Mucosa of rectum (tissue), 2 donors: Measurements from ENCODE around the gene JAZF1.

Source experiments
- H3K27ac ChIP-seq, 2 donors: one replicate each; pipeline ENCODE4 v1.7.0; 2013; ENCODE audit warnings: inconsistent platforms in 2 of 2, low read depth in 2 of 2, low read length in 2 of 2
- H3K27me3 ChIP-seq, 2 donors: one replicate each; pipeline ENCODE4 v1.7.0; 2013; ENCODE audit warnings: low read length in 2 of 2; ENCODE audit not compliant: control insufficient read depth in 2 of 2, insufficient read depth in 2 of 2
- H3K36me3 ChIP-seq, 2 donors: one replicate each; pipeline ENCODE4 v1.7.0; 2013; ENCODE audit warnings: low read length in 2 of 2; ENCODE audit not compliant: control insufficient read depth in 2 of 2, insufficient read depth in 2 of 2
- H3K4me1 ChIP-seq, 2 donors: one replicate each; pipeline ENCODE4 v1.7.0; 2013; ENCODE audit warnings: low read length in 2 of 2, mild to moderate bottlenecking in 1 of 2; ENCODE audit not compliant: control insufficient read depth in 2 of 2, insufficient read depth in 2 of 2
- H3K4me3 ChIP-seq, 2 donors: one replicate each; pipeline ENCODE4 v1.7.0; 2013; ENCODE audit warnings: low read length in 2 of 2
- H3K9ac ChIP-seq, 2 donors: one replicate each; pipeline ENCODE4 v1.7.0; 2013; ENCODE audit warnings: low read length in 2 of 2, low read depth in 1 of 2, mild to moderate bottlenecking in 1 of 2
- H3K9me3 ChIP-seq, 2 donors: one replicate each; pipeline ENCODE4 v1.7.0; 2013; ENCODE audit warnings: low read length in 2 of 2; ENCODE audit not compliant: control insufficient read depth in 2 of 2
- donor health status: healthy.
- donor health status: Normal muscosa, but diverticular disease.

Gene JAZF1

DNA sequence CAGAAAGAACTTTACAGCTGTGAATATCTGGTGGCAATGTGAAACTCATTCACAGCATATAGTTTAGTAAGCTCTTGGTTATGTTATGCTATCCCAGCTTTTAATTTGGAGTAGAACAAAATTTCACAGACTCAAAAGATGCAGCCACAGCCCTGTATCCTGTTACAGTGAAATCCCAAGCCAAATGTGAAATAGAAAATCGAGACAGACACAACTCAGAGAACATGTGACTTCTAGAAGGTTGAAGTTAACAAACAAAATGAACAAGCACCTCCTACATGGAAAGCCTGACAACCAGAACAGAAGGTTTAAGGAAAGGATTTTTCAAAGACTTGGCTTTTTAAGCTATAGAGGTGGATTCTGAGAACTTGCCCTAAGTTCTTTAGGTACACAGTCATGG lies 39.6 kb downstream of the JAZF1 start:
- no peak overlapping the region for H3K4me3 ChIP-seq
- H3K9ac ChIP-seq, result no peak overlapping the region
- no peaks in the 10 kb centered on the region for H3K36me3 ChIP-seq
- H3K27ac ChIP-seq, result no peak overlapping the region
- H3K27me3 ChIP-seq, result no peaks in the 10 kb centered on the region
- no peaks in the 10 kb centered on the region for H3K4me1 ChIP-seq
- H3K9me3 ChIP-seq, result no peaks in the 10 kb centered on the region

GRCh38 chr7:28138837-28139236 lies 41.8 kb downstream of the JAZF1 start:
- peaks cover 0 to 7% of the 10 kb centered on the region in 2 donors for H3K4me1 ChIP-seq
- H3K27ac ChIP-seq, result no peak overlapping the region
- H3K36me3 ChIP-seq, result no peaks in the 10 kb centered on the region
- H3K9ac ChIP-seq, result no peak overlapping the region
- no peak overlapping the region for H3K4me3 ChIP-seq
- H3K27me3 ChIP-seq, result no peaks in the 10 kb centered on the region
- no peaks in the 10 kb centered on the region for H3K9me3 ChIP-seq

DNA sequence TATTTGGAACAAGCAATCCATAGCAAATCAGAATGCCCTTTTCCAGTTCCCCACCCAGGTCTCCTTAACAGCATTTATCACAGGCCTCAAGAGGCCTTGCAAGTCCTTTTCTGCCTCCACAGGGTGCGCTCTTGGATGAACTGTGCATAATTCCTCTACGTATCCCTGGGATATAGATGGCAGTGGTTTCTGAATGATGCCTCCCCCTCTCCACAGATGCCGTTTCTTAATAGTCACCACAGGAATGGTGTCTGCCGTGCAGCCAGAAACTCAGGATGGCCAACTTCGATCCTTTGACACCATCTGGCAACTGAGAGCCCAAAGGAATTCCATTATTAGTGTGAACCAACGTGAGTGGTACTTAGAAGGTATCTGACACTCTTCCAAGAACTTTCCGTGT lies 43.1 kb downstream of the JAZF1 start:
- no peak overlapping the region for H3K27ac ChIP-seq
- H3K9me3 ChIP-seq, result no peaks in the 10 kb centered on the region
- no peaks in the 10 kb centered on the region for H3K36me3 ChIP-seq
- no peak overlapping the region for H3K9ac ChIP-seq
- H3K27me3 ChIP-seq, result no peaks in the 10 kb centered on the region
- H3K4me3 ChIP-seq, result no peak overlapping the region
- peaks cover 0 to 7% of the 10 kb centered on the region in 2 donors for H3K4me1 ChIP-seq

DNA sequence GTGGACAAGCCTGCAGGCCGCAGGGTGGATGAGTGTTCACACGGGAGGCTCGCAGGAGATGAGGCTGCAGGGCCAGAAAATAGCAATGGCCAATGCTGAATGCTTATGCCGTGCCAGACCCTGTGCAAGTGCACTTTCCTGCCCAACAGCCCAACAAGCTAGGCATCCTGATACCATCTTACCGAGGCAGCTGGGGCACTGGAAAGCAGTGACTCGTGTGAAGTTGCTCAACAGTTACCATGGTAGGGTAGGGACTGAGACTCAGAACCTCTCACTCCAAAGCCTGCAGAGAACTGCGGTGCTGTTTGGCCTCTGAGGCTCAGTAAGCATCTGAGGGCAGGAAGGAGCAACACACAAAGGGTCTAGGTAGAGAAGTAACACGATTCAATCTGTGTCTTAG lies 43.7 kb downstream of the JAZF1 start:
- H3K4me1 ChIP-seq, result peaks cover 0 to 7% of the 10 kb centered on the region in 2 donors
- no peak overlapping the region for H3K27ac ChIP-seq

DNA sequence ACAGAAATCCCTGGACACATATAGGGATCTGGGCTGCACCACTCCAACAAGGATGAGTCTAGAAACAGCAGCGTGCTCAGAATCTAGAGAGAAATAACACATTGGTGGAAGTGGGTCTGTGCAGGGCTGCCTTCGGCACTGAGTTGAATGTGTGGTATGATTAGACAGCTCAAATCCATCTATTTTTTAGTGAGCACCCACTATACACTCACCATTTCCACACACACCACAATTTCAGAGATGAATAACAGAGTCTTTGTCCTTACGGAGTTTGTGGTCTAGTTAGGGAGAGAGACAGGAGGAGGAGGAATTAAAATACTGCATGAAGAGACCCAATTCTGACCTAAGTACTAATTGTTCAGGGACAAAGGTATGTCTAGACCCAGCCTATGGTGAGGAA lies 44.2 kb downstream of the JAZF1 start:
- no peak overlapping the region for H3K9ac ChIP-seq
- no peak overlapping the region for H3K27ac ChIP-seq
- no peaks in the 10 kb centered on the region for H3K27me3 ChIP-seq
- H3K4me1 ChIP-seq, result peaks cover 0 to 7% of the 10 kb centered on the region in 2 donors
- H3K4me3 ChIP-seq, result no peak overlapping the region
- no peaks in the 10 kb centered on the region for H3K9me3 ChIP-seq
- no peaks in the 10 kb centered on the region for H3K36me3 ChIP-seq

More for the DNA sequence above, 43.7 kb downstream of the JAZF1 start:
- Histone ChIP-seq H3K36me3 (no peaks in the 10 kb centered on the region), H3K9ac (no peak overlapping the region), H3K4me3 (no peak overlapping the region), H3K27me3 (no peaks in the 10 kb centered on the region), H3K9me3 (no peaks in the 10 kb centered on the region)

DNA sequence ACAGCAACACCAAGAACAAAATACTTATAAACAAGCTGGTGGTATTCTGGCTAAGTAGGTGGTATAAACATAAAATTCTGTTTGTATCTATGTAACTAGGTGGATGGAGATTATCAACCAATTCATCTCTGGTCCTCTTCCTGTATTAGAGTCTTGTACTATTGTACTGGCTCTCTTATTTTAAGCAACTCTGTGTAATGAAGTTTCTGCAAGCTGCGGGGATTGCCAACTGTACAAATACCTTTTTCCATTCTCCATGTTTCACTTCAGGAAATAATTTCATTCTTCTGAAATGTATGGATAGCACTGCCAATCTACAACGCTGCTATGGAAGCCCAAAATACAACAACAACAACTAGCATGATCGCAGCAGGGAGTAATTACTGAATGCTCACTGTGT lies 44.8 kb downstream of the JAZF1 start:
- no peak overlapping the region for H3K4me3 ChIP-seq
- no peaks in the 10 kb centered on the region for H3K9me3 ChIP-seq
- no peaks in the 10 kb centered on the region for H3K36me3 ChIP-seq
- H3K9ac ChIP-seq, result no peak overlapping the region
- no peak overlapping the region for H3K27ac ChIP-seq
- no peaks in the 10 kb centered on the region for H3K27me3 ChIP-seq
- peaks cover 0 to 7% of the 10 kb centered on the region in 2 donors for H3K4me1 ChIP-seq

- Histone ChIP-seq H3K9ac (no peak overlapping the region), H3K27me3 (no peaks in the 10 kb centered on the region), H3K36me3 (no peaks in the 10 kb centered on the region), H3K4me3 (no peak overlapping the region), H3K9me3 (no peaks in the 10 kb centered on the region), H3K27ac (no peak overlapping the region), H3K4me1 (peaks cover 0 to 7% of the 10 kb centered on the region in 2 donors)
Observed at GRCh38 chr7:28135315-28135714, 45.3 kb downstream of the JAZF1 start.

- H3K9ac ChIP-seq, result no peak overlapping the region
- no peaks in the 10 kb centered on the region for H3K36me3 ChIP-seq
- H3K4me1 ChIP-seq, result peaks cover 0 to 7% of the 10 kb centered on the region in 2 donors
- H3K4me3 ChIP-seq, result no peak overlapping the region
- no peaks in the 10 kb centered on the region for H3K9me3 ChIP-seq
- no peaks in the 10 kb centered on the region for H3K27me3 ChIP-seq
- no peak overlapping the region for H3K27ac ChIP-seq
Observed at GRCh38 chr7:28133872-28134271, 46.7 kb downstream of the JAZF1 start.

DNA sequence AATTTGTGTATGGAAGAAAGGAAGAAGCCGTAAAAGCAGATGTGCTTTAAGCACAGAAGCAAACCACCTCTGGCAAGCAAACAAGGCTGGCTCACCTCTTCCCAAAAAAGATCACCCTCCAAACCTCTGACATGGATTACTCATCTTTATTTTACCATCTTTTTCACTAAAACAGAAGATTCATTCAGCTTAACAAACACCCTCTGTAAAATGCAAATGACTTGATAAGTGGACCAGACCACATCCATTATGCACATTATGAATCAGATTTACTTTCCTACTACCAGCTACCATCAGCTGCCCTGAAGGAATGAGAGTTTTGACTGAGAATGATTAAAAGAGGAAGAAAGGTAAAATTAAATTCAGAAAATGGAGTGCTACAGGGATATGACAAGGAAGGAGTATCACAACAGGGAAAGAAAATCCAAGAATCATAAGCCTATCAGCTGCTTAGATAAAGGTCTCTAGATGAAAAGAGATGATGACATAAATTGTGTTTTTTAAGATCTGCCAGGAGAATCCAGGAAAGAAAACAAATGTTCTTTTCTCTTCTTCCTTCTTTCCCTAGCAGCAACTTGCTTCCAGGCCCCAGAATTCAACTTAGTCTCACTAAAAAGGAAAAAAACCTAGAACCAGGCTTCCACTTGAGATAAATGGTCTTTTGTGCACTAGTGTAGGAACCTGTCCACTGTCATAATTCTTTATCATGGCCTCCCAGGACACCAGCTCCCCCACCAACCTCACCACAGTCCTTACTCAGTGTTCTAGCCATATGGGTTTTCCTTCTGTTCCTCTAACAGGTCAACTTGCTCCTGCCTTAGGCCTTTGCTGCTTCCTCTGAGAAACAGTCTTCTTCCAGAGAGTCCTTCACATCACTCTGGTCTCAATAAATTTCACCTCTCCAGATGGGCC lies 47.4 kb downstream of the JAZF1 start:
- no peak overlapping the region for H3K9ac ChIP-seq
- H3K4me1 ChIP-seq, result peaks cover 0 to 7% of the 10 kb centered on the region in 2 donors
- no peaks in the 10 kb centered on the region for H3K36me3 ChIP-seq
- no peak overlapping the region for H3K27ac ChIP-seq
- H3K9me3 ChIP-seq, result no peaks in the 10 kb centered on the region
- H3K4me3 ChIP-seq, result no peak overlapping the region
- no peaks in the 10 kb centered on the region for H3K27me3 ChIP-seq

GRCh38 chr7:28130277-28130676 lies 50.3 kb downstream of the JAZF1 start:
- no peaks in the 10 kb centered on the region for H3K9me3 ChIP-seq
- no peaks in the 10 kb centered on the region for H3K36me3 ChIP-seq
- H3K27ac ChIP-seq, result no peak overlapping the region
- H3K27me3 ChIP-seq, result no peaks in the 10 kb centered on the region
- H3K9ac ChIP-seq, result no peak overlapping the region
- no peak overlapping the region for H3K4me3 ChIP-seq
- H3K4me1 ChIP-seq, result no peaks in the 10 kb centered on the region
